DMS153 (cell line): ENCODE data around the gene STK4.
"Not testable (repeated sequence)": the region's sequence is repeated elsewhere in the genome, so short reads cannot be mapped to it uniquely, and the experiment has no call there.

Experiments
- DNase-seq: peaks from one replicate; lab custom pipeline; 2025; lab: John Stamatoyannopoulos, UW

STK4 gene

GRCh38 chr20:45055056-45055455 is 88.7 kb downstream of the STK4 start:
- DNase-seq = no peak

- no peak for DNase-seq
Measured at GRCh38 chr20:45056473-45057173, 90.3 kb downstream of the STK4 start.

- no peak for DNase-seq
Measured at GRCh38 chr20:45058168-45058850, 92.0 kb downstream of the STK4 start.

- DNase-seq = no peak
Measured at GRCh38 chr20:45059022-45059728, 92.9 kb downstream of the STK4 start.

DNA sequence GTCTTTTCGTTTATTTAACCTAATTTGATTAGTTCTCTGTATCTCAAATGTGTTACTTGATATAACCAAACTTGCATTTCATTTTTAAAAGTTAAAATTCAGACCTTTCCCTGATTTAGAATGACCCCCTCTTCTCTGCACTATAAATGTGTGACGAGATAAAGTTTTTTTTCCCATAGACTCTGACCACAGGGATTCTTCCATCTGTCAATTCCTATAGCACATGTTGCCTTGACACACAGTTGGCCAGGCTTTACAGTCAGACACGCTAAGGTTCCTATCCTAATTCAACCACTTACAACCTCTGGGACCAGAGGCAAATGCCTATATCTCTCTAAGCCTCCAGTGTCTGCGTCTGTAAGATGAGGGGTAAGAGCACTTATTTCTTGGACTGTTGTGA is 94.0 kb downstream of the STK4 start:
- no peak for DNase-seq

DNA sequence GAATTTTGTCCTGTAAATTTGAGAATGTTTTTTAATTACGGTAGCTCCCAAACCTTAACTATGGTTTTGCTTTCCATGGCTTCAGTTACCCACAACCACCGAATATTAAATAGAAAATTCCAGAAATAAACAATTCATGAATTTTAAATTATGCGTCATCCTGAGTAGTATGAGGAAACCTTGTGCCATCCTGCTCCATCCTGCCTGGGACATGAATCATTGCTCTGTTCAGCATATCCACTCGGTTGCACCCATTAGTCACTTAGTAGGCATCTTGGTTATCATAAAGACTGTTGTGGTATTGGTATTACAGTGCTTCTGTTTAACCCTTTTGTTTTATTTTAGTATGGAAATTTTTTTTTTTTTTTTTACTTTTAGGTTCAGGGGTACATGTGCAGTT is 94.9 kb downstream of the STK4 start:
- no peak for DNase-seq

DNA sequence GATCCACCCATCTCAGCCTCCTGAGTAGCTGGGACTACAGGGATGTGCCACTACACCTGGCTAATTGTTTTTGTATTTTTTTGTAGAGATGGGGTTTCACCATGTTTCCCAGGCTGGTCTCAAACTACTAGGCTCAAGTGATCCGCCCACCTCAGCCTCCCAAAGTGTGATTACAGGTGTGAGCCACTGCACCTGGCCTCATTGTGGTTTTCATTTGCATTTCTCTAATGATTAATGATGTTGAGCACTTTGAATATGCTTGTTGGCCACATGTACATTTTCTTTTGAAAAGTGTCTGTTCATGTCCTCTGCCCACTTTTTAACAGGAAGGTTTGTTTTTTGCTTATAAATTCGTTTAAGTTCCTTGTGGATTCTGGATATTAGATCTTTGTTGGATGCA is 96.8 kb downstream of the STK4 start:
- DNase-seq = not testable (repeated sequence)

- no peak for DNase-seq
Measured at GRCh38 chr20:45064812-45065211, 98.5 kb downstream of the STK4 start.

DNA sequence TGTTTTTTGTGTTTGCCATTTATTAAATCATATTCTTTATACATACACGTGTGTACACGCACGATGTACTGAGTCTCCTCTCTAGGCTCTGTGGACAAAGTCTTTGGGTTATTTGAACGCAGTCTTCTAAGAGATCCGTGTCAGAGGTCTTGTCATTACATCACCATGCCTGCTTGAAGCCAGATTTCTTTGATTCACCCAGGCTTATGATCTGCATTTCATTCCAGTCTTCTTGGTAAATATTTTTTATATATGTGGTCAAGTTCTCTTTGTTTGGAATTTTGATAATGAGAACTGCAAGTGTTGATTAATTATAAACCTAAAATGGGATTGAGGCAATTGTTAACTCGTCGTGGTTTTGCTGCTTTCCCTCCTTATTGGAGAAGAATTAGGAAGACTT is 100.1 kb downstream of the STK4 start:
- DNase-seq = no peak

GRCh38 chr20:45067087-45067486 is 100.8 kb downstream of the STK4 start:
- DNase-seq = no peak

- no peak for DNase-seq
Measured at GRCh38 chr20:45067558-45067957, 101.2 kb downstream of the STK4 start.

GRCh38 chr20:45069261-45069660 is 102.9 kb downstream of the STK4 start:
- no peak for DNase-seq

DNA sequence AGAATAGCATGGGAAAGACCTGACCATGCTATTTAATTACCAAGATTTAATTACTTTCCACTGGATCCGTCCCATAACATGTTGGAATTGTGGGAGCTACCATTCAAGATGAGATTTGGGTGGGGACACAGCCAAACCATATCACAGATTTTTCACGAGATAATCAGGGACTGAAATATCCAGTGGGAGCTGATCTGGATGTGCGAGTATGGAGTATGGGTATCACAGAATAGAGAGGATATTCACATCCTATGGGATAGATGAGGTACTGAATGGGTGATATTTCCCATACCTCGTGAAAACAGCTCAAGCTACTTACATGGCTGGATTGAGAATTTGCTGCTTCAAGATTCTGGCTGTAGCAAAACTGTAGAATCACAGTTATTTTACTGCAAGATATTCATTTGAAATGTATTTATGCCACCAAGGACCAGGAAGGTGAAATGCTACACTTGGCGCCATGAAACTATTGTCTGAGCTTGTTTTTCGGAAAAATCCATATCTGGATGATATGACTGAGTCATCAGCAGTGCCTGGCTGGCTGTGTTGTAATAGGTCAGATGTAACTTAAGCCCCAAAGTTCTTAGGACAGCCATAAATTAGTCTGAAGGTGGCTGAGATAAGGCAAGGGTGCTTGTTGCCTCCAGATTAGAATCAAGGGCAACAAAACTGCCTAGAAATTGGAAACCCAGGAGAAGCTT is 104.8 kb downstream of the STK4 start:
- DNase-seq = no peak

DNA sequence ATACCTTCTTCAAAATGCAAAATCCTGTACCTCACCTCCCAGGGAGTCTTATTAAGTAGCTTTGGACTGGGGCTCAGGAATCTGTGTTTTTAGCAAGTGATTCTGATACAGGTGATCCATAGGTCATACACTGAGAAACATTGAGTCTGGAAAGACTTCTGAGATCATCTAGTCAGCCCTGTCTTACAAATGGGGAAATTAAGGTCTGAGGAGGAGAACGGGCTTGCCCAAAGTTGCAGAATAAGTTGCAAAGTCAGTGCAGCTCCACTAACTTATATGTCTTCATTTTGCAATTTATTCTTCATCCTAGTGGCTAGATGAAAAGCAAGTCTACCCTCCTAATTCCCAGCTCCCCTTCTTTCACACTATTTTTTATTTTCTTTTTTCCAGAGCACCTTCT is 105.8 kb downstream of the STK4 start:
- DNase-seq = no peak

GRCh38 chr20:45073221-45073620 is 106.9 kb downstream of the STK4 start:
- no peak for DNase-seq

GRCh38 chr20:45077559-45077958 is 111.2 kb downstream of the STK4 start:
- DNase-seq = no peak

- DNase-seq = no peak
Measured at GRCh38 chr20:45080867-45081624, 114.7 kb downstream of the STK4 start.

DNA sequence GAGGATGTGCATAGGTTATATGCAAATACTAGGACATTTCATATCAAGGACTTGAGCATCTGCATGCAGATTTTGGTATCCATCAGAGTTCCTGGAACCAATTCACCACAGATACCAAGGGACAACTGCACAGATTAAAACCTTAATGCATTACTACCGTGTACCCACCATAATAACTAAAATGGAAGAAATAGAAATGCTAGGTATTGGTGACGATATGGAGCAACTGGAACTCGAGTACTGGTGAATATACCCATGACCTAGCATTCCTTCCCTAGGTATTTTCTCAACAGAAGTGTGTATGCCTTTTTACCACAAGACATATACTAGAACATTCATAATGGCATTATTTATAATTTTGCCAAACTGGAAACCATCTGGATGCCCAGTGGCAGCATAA is 116.2 kb downstream of the STK4 start:
- DNase-seq = no peak

- DNase-seq = no peak
Measured at GRCh38 chr20:45083127-45083526, 116.8 kb downstream of the STK4 start.

DNA sequence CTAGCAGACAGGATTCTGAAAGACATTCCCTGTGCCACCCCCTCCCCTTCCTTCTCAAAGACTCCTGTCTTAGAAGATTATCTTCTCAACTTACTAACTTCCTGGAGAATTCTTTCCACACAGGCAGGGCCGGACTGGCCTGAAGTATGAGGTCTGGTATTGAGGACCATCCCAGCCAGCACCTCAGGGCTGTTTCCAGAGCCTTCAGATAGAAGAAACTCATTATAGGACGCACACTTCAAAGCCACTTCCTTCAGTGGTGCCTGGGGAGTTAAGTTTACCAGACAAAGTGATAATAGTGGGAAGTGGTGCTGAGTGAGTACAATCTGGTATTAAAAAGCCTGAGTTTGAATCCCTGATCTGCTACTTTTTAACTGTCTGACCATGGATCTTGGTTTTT is 119.0 kb downstream of the STK4 start:
- no peak for DNase-seq

DNA sequence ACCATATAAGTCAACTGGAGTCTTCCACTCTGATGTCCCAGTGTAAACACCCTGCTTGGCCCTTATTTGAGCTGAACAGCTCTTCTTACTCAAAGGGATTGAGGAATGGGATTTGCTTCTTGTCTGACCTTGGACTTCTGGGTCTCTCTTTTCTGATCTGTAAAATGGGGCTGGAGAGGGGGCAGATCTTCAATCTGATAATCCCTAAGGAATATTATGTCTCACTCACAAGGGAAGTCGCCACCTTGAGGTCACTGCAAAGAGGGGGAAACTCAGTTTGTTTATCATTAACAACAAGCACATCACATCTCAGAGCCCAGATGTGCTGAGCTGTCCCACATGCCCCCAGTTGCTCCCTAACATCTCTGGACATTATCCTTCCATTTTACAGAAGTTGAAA is 119.6 kb downstream of the STK4 start:
- DNase-seq = no peak
